ENCODE measurements around the gene ZNF229.
"Not testable (repeated sequence)": the region's sequence is repeated elsewhere in the genome, so short reads cannot be mapped to it uniquely, and the experiment has no call there.

Gene ZNF229

DNA sequence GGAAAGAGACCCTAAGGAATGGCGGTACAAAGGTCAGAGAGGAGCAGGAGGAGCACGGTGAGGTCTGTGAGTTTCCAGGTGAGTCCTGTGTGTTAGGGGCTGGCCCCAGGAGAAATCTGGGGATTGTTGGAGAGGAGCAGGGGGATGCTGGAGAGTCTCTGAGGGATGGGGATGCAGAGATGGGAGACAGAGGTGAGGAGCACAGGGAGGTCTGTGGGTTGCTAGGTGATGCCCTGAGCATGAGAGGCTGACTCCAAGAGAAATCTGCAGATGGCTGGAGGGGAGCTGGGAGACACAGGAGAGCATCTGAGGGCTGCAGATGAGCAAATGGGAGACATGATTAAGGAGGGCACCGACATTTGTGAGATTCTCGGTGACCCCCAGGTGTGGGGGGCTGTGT is 4.1 kb upstream of the ZNF229 start:
- peaks cover 8% of the 10 kb centered on the region for H3K36me3 Mint-ChIP-seq (ENCODE audit: low read depth)
- peaks cover 21% of the 10 kb centered on the region for H3K27me3 Mint-ChIP-seq (ENCODE audit: low read depth, poor library complexity)
- no peak overlapping the region for H3K4me3 Mint-ChIP-seq
- H3K4me1 Mint-ChIP-seq, result peaks cover 5% of the 10 kb centered on the region
- no peak for TF ChIP-seq CTCF (IDR thresholded peaks at IDR 0.05)
- H3K27ac Mint-ChIP-seq, result no peak overlapping the region
- peaks cover 69% of the 10 kb centered on the region for H3K9me3 Mint-ChIP-seq
- no peak for DNase-seq

GRCh38 chr19:44451687-44452086 is 3.4 kb upstream of the ZNF229 start:
- Mint-ChIP-seq H3K27me3 (ENCODE audit: low read depth, poor library complexity) (peaks cover 22% of the 10 kb centered on the region), H3K27ac (no peak overlapping the region), H3K36me3 (ENCODE audit: low read depth) (peaks cover 13% of the 10 kb centered on the region), H3K4me3 (no peak overlapping the region), H3K4me1 (peaks cover 5% of the 10 kb centered on the region), H3K9me3 (peaks cover 75% of the 10 kb centered on the region)
- DNase-seq, result no peak
- TF ChIP-seq CTCF (IDR thresholded peaks at IDR 0.05), result no peak

DNA sequence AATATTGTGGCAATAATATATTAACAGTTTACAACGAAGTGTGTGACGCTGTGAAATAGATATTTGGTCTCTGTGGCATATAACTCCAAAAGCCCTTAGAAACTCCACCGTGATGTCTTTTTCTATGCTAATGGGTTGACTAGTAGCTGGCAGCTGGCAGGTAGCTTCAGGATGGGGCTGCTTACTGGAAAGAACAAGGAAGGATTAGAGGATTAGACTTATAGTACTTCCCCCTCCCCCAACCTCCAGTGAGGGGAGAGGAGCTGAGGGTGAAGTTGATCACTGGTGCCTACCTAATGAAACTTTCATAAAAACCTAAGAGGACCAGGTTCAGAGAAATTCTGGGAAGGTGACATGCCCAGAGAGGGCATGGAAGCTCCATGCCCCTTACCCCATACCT is 9.8 kb downstream of the ZNF229 start:
- Mint-ChIP-seq H3K4me3 (no peak overlapping the region), H3K4me1 (no peaks in the 10 kb centered on the region), H3K27me3 (ENCODE audit: low read depth, poor library complexity) (peaks cover 2% of the 10 kb centered on the region), H3K9me3 (peaks cover 61% of the 10 kb centered on the region), H3K36me3 (ENCODE audit: low read depth) (peaks cover 74% of the 10 kb centered on the region), H3K27ac (no peak overlapping the region)
- TF ChIP-seq CTCF (IDR thresholded peaks at IDR 0.05), result no peak
- DNase-seq, result no peak

- Mint-ChIP-seq H3K4me3 (no peak overlapping the region), H3K27me3 (ENCODE audit: low read depth, poor library complexity) (peaks cover 2% of the 10 kb centered on the region), H3K36me3 (ENCODE audit: low read depth) (peaks cover 77% of the 10 kb centered on the region), H3K9me3 (peaks cover 73% of the 10 kb centered on the region), H3K27ac (no peak overlapping the region), H3K4me1 (no peaks in the 10 kb centered on the region)
- DNase-seq, result no peak
- no peak for TF ChIP-seq CTCF (IDR thresholded peaks at IDR 0.05)
Measured at GRCh38 chr19:44435441-44435840, 12.8 kb downstream of the ZNF229 start.

DNA sequence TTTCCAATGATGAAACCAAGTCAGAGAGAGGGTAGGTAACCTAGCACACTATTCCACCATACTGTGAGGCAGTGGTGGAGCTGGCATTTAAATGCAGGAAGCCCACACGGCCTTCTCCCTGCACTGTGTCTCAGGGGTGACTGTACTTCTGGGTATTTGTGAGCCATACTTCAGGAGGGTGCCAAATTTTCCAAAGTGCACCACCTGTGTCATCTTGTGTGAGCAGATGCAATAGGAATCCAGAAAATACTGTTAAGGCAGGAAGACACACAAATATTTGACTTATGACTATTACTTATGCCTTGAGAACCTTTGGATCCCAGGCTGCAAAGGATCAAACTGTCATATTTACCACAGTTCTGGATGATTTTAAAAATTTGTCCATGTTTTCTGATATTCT is 17.3 kb downstream of the ZNF229 start:
- peaks cover 94% of the 10 kb centered on the region for H3K9me3 Mint-ChIP-seq
- H3K27me3 Mint-ChIP-seq (ENCODE audit: low read depth, poor library complexity), result peaks cover 3% of the 10 kb centered on the region
- peaks cover 89% of the 10 kb centered on the region for H3K36me3 Mint-ChIP-seq (ENCODE audit: low read depth)
- no peak for TF ChIP-seq CTCF (IDR thresholded peaks at IDR 0.05)
- H3K4me3 Mint-ChIP-seq, result no peak overlapping the region
- H3K4me1 Mint-ChIP-seq, result no peaks in the 10 kb centered on the region
- no peak for DNase-seq
- H3K27ac Mint-ChIP-seq, result no peak overlapping the region

- H3K27ac Mint-ChIP-seq; H3K4me1 Mint-ChIP-seq; DNase-seq; H3K27me3 Mint-ChIP-seq (ENCODE audit: low read depth, poor library complexity); H3K36me3 Mint-ChIP-seq (ENCODE audit: low read depth); H3K4me3 Mint-ChIP-seq: not testable (repeated sequence)
- H3K9me3 Mint-ChIP-seq, result peaks cover 72% of the 10 kb centered on the region
Measured at GRCh38 chr19:44415553-44415952, 32.7 kb downstream of the ZNF229 start.
